Posterior cingulate gyrus (tissue), 11 donors: ENCODE measurements around the gene ADGRF1.

ENCODE experiments used
- DNase-seq, 10 donors: peaks; one replicate each; pipeline versions ENCODE4 v3.0.0 to v3.0.0-alpha.2; 2020 to 2021; ENCODE audit warnings: mixed read lengths in 3 of 10
- intact Hi-C: fragments of 100-400 bp; cut with DNase I; formaldehyde crosslinking; loops from one replicate; pipeline ENCODE4 v1.15.1; 2023

ADGRF1 gene

GRCh38 chr6:46990031-46990644 lies 52.0 kb downstream of the ADGRF1 start:
- no peak for DNase-seq
- intact Hi-C loops, result loop anchor here (2.0 kb wide), 1 partner anchor 141 kb away; no protein-coding TSS in a partner anchor

- DNase-seq, result no peak
- intact Hi-C loops, result loop anchor here (10.0 kb wide), 1 partner anchor 565 kb away; no protein-coding TSS in a partner anchor
Measured at GRCh38 chr6:46989398-46989797, 52.7 kb downstream of the ADGRF1 start.

- intact Hi-C loops, result loop anchor here (10.0 kb wide), 1 partner anchor 561 kb away; no protein-coding TSS in a partner anchor
- no peak for DNase-seq
Measured at GRCh38 chr6:46985943-46986342, 56.2 kb downstream of the ADGRF1 start.

DNA sequence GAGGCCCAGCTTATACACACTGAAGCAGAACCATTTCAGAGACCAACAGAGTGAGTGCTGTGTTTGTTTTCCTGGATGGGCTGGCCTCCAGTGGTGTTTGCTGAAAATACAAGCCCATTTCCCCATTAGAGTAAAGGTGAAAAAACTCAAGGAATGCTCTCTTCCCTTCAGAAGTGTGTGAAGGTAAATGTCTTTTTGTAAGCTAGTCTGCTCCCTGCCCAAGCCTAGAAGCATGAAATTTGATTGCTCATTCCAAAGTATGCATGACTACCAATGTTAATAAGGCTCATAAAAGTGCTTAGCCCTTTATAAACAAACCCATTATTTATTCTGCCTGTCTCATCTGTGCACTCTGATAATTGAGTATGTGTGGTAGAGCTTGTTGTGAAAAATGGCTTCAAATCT lies 59.1 kb downstream of the ADGRF1 start:
- DNase-seq, result no peak
- intact Hi-C loops, result loop anchor here (10.0 kb wide), 1 partner anchor 558 kb away; no protein-coding TSS in a partner anchor

DNA sequence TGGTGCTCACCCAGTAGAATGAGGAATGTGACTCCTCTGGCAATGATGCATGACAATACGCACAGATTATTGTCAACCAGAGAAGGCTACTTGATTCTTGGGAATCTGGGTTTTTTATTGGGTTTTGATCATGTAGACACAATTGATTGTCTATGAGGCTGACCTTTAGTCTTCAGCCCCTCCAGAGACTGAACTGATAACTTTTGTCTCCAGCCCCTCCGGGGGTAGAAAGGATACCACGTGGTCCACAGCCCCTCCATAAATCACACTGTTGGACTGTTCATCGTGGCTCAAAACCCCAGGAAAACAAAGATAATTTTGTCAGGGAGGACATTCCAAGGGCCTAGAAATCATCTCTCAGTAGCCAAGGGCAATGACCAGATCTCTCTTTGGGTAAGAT lies 62.9 kb downstream of the ADGRF1 start:
- intact Hi-C loops, result no loop called here
- DNase-seq, result no peak

- no peak for DNase-seq
- intact Hi-C loops, result no loop called here
Measured at GRCh38 chr6:46974786-46975185, 67.3 kb downstream of the ADGRF1 start.

GRCh38 chr6:46973029-46973428 lies 69.1 kb downstream of the ADGRF1 start:
- intact Hi-C loops, result no loop called here
- DNase-seq, result no peak

DNA sequence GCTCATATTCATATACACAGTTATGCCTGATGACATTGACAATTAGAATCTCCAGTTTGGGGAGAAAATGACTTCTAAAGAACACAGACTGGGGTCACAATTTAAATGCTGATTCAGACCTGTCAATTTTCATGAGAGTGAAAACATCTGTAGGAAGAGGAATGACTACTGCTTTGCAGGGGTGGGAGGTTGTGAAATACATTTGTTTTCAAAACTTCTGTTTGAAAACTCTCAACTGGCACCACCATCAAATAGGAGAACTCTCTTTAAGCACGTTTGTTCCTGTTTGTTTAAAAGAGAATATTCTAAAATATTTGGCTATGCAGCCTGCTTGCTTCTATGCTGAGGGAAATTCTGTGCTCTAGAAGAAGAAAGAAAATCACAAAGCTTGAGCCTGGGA lies 69.6 kb downstream of the ADGRF1 start:
- intact Hi-C loops, result no loop called here
- no peak for DNase-seq

DNA sequence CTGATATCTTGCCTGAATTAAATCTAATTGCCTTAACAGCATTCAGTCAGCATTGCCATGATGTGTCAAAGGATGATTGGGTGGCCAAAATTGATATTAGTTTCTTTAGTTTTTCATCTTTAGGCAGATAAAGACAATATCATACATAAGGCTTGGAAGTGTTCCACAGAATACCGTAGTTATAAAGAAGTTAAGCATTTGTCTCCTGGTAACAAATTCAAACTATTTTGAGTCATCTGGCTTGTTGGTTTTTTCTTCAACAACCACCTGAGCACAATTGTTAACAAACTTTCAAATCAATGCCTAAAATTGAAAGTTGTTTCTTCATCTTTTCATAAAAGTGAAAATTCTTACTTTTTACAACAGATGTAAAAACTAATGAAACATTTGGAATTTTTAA lies 72.9 kb downstream of the ADGRF1 start:
- intact Hi-C loops, result no loop called here
- no peak for DNase-seq

- DNase-seq, result no peak
- intact Hi-C loops, result no loop called here
Measured at GRCh38 chr6:46967826-46968349, 74.2 kb downstream of the ADGRF1 start.

DNA sequence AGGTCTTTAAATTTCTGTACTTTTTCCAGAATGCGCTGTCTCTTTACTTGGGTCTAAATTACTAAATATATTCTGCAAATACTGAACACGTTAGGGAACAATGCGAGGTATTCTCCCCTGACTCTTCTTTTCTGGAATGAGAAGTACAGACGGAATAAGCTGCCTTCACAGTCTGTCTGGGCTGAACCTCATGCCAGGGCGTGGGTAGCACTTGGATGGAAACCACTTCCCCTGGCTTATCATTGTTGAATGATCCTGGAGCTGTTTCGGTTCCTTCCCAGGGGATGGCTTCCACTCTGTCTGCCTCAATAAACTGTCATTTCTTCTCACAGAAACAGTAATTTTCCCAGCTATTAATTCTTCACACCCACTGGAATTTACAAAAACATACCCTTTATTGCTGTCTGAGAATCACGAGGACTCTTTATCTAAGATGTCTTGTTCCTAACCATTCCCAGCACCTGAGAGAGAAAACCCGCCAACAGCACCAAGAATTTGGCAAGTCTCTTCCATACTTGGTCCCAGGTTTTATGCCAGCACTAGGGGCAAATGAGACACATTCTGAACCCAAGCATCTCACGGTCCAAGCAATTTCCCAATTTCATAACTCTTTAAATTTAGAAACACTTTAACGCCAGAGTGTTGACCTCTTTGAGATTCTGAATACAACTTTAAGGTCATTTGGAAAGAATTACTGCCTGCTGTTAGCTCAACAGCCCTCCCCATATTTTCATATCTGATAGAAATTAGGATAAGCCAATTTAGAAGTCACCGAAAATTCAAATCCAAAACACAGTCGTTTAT lies 77.2 kb downstream of the ADGRF1 start:
- no peak for DNase-seq
- intact Hi-C loops, result no loop called here

GRCh38 chr6:46963626-46964025 lies 78.5 kb downstream of the ADGRF1 start:
- DNase-seq, result no peak
- intact Hi-C loops, result no loop called here

GRCh38 chr6:46963039-46963438 lies 79.1 kb downstream of the ADGRF1 start:
- DNase-seq, result no peak
- intact Hi-C loops, result no loop called here

DNA sequence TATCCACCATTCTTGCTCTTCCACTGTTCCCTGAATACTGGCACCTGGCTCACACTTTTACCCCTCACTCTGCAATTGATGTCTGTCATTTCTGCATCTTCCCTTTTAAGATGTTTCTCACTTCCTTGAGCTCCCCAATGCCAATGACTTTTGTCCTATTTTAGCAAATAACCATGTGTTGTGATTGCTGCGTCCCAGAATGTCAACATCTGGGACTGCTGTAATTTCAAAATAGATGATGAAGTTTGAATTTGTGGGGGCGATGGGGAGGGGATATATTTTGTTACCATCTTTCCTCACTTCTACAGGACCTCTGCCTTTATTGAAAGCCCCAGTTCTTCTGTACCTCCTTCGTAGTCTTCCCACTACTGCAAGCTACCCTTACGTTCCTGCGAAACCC lies 80.4 kb downstream of the ADGRF1 start:
- DNase-seq, result no peak
- intact Hi-C loops, result no loop called here

DNA sequence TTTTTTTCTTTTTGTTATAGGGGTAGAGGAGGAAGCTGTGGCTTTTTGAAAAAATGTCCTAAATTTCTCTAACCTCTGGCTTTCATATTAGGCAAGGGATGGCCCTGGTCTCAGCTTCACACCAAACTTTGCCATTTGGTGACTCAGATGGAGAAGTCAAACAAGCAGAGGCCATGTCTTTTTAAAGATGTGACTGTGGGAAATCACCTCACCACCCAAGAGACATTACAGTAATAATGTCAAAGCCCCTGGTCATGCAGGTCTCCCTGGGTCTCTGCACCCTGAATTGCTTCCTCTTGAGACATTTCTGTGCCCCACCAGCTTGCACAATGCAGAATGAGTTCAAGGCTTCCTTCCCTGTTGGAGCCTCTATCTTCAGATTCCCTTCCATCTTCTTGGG lies 80.9 kb downstream of the ADGRF1 start:
- intact Hi-C loops, result no loop called here
- DNase-seq, result no peak

- intact Hi-C loops, result no loop called here
Measured at GRCh38 chr6:46959419-46959818, 82.7 kb downstream of the ADGRF1 start.

DNA sequence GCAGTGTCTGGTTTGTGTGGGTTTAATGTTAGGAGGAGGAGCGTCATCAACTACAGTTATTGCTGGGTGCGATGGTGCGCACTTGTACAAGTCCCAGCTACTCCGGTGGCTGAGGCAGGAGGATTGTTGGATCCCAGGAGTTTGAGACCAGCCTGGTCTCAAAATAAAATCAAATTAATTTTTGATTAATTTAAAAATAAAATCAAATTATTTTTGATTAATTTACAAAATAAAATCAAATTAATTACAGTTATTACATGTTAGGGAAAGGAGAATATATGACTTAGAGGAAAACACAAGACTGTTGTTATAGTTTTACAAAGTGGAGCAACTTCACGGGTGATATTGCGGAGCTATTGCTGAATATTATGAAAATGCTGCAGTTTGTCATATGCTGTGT lies 85.7 kb downstream of the ADGRF1 start:
- intact Hi-C loops, result no loop called here
- DNase-seq, result no peak

More at GRCh38 chr6:46959419-46959818, 82.7 kb downstream of the ADGRF1 start:
- DNase-seq, result no peak

DNA sequence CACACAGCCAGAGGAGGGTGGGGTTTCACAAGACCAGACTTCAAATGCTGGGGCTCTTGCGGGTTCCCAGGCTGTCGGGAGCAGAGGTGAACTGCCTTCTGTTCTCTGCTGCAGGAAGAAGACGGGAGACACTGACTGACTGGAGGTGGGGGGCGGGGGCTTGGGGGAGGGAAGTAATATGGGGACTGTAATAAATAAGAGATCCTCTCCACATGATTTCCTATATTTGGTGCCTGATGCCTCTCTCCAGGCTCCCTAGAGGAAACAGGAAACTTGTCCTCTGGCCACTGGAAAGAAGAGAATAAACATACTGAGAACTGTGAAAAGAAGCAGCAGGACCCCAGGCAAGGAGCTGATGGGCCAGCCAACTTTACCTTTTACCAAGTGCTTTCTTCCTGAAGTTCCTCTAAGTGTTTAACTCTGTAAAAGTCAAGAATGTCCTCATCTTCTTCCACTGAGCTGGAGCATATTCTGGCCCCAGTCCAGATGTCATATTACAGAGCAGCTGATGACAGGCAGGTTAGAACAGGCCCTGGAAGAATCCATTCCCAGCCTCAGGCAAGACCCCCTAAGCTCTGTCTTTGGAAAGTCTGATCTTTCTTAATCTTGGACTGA lies 87.2 kb downstream of the ADGRF1 start:
- intact Hi-C loops, result no loop called here
- DNase-seq, result no peak

- intact Hi-C loops, result no loop called here
- DNase-seq, result no peak
Measured at GRCh38 chr6:46953921-46954320, 88.2 kb downstream of the ADGRF1 start.

GRCh38 chr6:46949632-46950280 lies 92.4 kb downstream of the ADGRF1 start:
- intact Hi-C loops, result no loop called here
- DNase-seq, result no peak

DNA sequence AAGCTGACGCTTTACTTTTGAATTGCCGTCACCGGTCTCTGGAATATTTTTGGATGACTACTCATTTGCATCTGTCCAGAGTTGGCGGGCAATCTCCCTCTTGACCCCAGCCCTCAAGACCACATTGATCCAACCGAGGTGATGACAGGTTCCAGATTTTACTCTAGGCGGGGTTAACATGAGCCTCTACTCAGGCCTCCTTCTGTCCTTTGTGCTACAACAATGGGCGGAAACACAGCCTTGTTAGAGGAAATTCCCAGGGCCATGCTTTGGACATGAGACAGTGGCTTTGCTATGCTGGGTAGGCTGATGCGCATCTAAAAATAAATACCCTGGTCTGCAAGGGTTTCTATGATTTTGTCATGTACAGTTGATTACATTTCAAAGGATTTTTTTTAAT lies 93.4 kb downstream of the ADGRF1 start:
- intact Hi-C loops, result no loop called here

More for the DNA sequence above, 93.4 kb downstream of the ADGRF1 start:
- DNase-seq, result no peak
